ENCODE data around the gene TMEM63B.
"Not testable (repeated sequence)": the region's sequence is repeated elsewhere in the genome, so short reads cannot be mapped to it uniquely, and the experiment has no call there.

The TMEM63B gene

DNA sequence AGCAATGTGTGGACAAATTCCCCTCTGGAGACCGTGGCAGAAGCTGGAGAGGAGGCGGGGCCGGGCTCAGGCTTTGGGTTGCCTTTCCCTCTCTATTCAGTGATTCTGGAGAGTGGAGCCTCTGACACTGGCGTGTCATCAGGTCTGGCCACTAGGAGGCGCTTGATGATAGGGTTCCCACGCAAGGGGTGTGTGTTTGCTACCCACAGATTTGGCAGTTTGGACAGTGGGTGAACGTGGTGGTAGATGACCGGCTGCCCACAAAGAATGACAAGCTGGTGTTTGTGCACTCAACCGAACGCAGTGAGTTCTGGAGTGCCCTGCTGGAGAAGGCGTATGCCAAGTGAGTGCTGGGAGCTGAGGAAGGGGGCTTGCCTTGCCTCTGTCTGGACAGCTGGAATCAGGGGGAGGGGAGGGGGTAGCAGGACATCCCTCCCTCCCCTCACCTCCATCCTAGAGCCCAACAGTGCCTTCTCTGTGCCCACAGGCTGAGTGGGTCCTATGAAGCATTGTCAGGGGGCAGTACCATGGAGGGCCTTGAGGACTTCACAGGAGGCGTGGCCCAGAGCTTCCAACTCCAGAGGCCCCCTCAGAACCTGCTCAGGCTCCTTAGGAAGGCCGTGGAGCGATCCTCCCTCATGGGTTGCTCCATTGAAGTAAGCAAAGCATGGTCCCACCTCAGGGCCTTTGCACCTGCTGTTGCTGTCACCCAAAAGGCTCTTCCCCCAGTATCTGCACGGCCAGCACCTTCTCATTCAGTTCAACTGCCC lies 45.6 kb downstream of the TMEM63B start:
- peak; percentile 55 for DNase-seq

DNA sequence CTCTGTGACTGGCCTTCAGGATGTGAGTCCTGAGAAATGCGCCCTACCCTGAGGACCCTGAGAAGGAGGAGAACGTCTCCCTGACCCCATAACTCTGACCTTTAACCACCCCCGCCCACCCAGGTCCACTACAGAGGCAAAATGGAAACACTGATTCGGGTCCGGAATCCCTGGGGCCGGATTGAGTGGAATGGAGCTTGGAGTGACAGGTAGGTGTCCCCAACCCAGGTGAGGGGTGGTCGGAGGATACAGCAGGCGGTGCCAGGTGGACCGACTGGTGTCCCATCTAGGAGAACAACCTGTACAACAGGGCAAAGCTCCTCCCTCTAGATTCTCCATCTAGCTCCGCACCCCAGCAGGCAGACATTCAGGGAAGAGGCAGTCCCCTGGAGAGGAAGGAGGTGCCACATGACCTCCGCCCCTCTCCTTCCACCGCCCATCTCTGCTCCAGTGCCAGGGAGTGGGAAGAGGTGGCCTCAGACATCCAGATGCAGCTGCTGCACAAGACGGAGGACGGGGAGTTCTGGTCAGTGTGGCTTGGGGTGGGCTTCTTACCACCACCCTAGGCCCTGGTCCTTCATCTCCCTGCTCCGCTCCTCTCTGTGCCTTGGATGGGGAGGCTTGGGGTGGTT lies 48.9 kb downstream of the TMEM63B start:
- no peak for DNase-seq

DNA sequence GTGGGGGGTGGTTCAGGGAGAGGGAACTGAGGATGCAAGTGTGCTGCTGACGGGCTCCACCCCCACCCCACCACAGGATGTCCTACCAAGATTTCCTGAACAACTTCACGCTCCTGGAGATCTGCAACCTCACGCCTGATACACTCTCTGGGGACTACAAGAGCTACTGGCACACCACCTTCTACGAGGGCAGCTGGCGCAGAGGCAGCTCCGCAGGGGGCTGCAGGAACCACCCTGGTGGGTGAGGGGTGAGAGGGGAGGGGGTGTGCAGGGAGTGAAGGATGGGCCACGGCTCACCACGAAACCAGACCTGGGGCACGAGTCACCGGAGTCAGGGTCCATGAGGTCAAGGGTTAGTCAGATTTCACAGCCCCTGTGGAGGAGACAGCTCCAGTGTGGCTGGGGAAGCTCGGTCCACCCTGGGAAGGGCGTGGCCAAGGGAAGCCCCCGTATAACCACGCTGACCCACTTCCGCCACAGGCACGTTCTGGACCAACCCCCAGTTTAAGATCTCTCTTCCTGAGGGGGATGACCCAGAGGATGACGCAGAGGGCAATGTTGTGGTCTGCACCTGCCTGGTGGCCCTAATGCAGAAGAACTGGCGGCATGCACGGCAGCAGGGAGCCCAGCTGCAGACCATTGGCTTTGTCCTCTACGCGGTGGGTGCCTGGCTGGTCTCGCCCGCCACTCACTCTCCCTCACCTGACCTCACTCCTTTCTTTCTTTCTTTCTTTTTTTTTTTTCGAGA lies 49.6 kb downstream of the TMEM63B start:
- peak; percentile 8 for DNase-seq

DNA sequence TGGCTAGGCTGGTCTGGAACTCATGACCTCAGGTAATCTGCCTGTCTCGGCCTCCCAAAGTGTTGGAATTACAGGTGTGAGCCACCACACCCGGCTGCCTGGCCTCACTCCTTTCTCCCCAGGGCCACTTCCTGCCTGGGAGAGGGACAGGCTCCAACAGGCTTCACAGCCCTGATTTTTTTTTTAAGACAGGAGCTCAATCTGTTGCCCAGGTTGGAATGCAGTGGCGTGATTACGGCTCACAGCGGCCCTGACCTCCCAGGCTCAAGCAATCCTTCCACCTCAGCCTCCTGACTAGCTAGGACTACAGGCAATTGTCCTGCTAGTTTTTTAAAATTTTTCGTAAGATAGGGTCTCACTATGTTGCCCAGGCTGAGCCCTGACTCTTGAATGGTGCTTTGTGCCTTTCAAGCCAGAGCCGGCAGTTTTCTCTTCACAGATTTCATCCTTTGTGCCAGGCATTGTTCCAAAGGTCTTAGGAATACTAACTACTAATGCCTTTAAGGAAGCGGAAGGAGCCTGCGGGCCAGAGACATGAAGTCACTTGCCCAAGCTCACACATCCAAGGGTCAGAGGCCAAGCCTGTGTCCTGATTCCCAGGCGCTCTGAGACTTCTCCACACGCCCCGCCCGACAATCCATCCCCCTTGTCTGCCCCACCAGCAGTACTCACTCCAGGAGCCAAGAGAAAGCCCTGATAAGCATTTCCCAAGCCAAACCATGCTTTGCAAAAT lies 50.5 kb downstream of the TMEM63B start:
- DNase-seq: no peak

GRCh38 chr6:44178424-44179071 lies 51.2 kb downstream of the TMEM63B start:
- DNase-seq: no peak

DNA sequence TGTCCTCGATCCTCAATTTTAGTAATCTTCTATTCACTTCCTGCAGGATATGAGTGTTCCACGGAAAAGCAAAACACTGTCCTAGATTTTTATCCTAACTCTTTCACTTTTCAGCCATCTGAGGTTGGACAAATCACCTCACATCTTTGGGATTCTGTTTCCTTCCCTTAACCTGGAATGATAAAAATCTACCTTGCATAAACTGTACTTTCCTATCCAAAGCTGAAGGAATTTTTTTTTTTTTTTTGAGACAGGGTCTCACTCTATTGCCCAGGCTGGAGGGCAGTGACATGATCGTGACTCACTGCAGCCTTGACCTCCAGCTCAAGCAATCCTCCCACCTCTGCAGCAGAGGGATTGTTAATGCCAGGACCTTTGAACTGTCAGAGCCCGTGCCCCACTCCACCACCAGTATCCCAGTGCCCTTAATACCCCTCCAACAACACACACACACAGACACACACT lies 51.8 kb downstream of the TMEM63B start:
- DNase-seq: no peak

DNA sequence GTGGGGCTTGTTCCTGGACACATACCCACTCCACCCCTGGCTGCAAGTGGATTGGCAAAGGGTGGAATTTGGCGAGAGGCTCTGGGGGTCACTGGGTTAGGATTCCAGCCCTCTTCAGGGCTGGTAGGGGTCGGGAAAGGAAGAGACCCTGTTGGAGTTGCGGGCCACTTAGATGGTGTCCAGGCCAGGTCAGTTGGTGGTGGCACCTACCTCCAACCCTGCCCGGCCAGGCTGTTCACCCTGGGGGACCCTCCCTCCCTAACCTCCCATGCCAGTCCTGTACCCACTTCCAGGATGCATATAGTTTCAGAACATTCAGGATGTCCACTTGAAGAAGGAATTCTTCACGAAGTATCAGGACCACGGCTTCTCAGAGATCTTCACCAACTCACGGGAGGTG lies 52.3 kb downstream of the TMEM63B start:
- DNase-seq: no peak

GRCh38 chr6:44180406-44180805 lies 53.1 kb downstream of the TMEM63B start:
- DNase-seq: no peak

DNA sequence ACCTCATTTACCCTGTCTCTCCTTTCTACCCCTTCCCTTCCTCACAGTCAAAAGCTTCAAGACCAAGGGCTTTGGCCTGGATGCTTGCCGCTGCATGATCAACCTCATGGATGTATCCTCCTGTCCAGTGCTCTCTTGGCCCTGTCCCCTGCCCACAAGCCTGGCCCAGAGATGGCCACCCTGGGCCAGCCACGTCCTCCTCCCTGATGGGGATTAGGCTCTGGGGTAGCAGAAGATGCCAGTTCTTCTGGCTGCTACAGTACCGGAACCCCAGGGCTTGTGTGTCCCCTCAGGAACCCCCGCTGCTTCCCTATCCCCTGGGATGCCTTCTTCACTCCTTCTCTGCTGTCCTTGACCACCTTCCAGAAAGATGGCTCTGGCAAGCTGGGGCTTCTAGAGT lies 53.5 kb downstream of the TMEM63B start:
- no peak for DNase-seq

GRCh38 chr6:44181784-44182183 lies 54.4 kb downstream of the TMEM63B start:
- not testable (repeated sequence) for DNase-seq

DNA sequence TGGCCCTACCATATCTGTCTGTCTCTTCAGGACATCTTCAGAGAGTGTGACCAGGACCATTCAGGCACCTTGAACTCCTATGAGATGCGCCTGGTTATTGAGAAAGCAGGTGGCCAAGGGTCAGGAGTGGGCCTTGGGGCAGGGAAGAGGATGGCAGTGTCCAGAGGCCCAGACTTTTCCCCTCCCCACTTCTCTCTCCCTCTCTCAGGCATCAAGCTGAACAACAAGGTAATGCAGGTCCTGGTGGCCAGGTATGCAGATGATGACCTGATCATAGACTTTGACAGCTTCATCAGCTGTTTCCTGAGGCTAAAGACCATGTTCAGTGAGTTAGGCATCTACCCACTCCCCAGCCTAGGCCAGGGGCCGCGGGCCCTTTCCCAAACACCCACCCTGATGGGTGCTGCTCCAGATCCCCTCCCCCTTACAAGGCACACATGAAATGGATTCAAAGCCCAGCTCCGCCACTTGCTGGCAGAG lies 55.6 kb downstream of the TMEM63B start:
- no peak for DNase-seq

- DNase-seq: no peak
Observed at GRCh38 chr6:44183783-44184182, 56.4 kb downstream of the TMEM63B start.

GRCh38 chr6:44185356-44185755 lies 58.0 kb downstream of the TMEM63B start:
- DNase-seq: not testable (repeated sequence)

- DNase-seq: no peak
Observed at GRCh38 chr6:44185953-44186634, 58.7 kb downstream of the TMEM63B start.

- no peak for DNase-seq
Observed at GRCh38 chr6:44186635-44187025, 59.3 kb downstream of the TMEM63B start.

GRCh38 chr6:44188819-44189218 lies 61.5 kb downstream of the TMEM63B start:
- DNase-seq: no peak

GRCh38 chr6:44189257-44189656 lies 61.9 kb downstream of the TMEM63B start:
- no peak for DNase-seq

DNA sequence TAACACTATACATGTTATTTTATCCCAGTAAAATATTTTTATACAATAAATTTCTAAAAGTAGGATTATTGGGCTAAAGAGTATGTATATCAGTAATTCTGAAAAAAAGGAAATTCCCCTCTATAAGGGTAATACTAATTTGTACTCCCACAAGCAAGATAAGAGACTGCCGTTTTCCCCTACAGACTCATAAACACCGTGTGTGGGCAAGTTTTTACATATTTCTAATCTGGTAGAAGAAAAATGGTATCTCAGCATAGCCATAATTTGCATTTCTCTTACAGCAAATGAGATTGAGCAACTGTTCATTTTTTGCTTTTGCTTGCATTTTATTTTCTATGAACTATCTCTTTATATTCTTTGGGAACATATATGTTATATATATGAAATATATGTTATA lies 63.4 kb downstream of the TMEM63B start:
- no peak for DNase-seq

- DNase-seq: no peak
Observed at GRCh38 chr6:44192428-44193041, 65.2 kb downstream of the TMEM63B start.

DNA sequence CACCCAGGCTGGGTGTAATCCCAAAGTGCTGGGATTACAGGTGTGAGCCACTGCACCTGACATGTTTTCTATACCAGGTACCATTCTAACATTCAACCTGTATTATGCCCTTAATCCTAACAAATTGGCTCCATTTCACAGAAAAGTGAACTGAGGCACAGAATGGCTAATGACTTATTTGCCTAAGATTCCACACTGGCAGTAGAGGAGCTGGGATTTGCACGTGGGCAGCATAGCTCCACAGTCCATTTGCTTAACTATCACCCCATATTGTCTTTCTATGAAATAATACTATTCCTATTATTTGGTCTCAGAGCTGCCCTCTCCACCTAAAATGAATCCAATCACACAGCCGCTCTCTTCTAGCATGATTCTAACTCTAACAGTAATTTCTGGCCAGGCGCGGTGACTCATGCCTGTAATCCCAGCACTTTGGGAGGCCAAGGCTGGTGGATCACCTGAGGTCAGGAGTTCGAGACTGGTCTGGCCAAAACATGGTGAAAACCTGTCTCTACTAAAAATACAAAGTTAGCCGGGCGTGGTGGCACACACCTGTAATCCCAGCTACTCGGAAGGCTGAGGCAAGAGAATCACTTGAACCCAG lies 66.1 kb downstream of the TMEM63B start:
- no peak for DNase-seq

DNA sequence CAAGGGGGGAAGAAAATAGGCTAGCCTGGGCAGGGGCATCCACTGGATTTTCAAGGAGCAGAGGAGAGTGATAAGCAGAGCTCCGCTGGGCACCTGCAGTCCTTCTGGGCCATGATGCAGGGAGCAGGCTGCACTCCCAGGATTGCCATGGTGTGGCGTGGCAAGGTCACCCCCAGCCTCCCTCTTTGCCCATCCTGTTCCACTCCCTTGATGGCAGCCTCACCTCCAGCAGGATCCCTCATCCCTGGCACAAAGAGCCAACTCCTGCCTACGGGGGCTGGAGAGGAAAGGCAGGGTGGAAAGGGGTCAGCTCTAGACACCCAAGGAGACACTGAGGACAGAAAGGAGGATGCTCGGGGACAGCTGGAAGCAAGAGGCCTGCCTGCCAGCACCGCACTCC lies 67.0 kb downstream of the TMEM63B start:
- no peak for DNase-seq

Measured in central memory CD4-positive, alpha-beta T cell (primary cell).